Stimulated activated CD8-positive, alpha-beta memory T cell treated with anti-CD3 and anti-CD28 coated beads, Interleukin-15, amount 100 ng/mL, for 24 hours (primary cell): Measurements from ENCODE around the gene NEK6.

Experiments
- DNase-seq: peaks from one replicate; pipeline ENCODE4 v3.0.0-alpha.2; 2020; ENCODE audit warnings: low read depth

NEK6 gene

DNA sequence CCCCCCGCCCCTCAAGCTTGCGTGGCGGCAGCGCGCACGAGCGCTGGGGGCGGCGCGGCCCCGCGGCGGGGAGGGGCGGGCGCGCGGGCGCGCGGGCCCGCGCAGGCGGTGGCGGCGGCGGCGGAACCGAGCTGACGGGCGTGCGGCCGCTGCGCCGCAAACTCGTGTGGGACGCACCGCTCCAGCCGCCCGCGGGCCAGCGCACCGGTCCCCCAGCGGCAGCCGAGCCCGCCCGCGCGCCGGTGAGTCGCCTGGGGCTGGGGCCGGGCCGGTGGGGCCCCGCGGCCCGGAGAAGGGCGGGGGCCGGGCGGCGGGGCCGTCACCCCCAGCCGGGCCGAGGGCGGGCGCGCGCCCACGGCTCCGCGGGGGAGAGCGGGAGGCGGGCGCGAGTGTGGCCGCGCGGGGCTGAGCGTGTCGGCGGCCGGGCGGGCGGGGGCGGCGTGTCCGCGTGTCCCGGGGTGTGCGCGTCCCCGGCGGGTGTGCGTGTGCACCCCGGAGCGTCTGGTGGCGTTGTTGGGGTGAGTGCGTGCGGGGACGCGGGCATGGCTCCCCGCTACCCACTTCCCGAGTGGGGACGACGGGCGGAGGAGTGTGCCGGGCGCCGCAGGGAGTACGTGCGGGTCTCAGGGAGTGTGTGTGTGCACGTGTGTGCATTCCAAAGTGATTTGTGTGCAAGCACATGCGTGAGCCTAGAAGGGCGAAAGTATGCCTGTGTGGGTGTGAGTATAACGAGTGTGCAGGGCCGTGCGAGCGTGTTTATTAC is at the start of gene NEK6:
Gene NEK6, plus strand, starts transcription at position 106 of the 763 bp plus-strand sequence. CDS start 44,016 bp downstream, outside the sequence.
- peak; percentile 15 for DNase-seq

DNA sequence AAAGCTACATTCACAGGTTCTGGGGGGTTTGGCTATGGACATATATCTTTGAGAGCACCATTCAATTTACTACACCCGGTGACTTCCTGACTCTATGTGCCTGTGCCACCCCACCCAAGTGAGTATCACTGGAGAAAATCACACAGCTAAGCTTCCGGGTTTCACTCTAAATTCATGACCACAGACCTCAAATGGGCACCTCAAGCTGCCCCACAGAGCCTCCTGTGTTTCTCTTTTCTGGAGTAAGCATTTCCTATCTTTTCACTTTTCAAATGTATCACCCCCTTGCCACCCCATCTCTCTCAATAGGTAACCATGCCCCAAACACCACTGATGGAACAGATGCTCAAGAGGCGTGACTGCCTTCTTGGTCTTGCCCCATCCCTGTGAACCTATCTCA is 49.2 kb upstream of the NEK6 start:
- no peak for DNase-seq

DNA sequence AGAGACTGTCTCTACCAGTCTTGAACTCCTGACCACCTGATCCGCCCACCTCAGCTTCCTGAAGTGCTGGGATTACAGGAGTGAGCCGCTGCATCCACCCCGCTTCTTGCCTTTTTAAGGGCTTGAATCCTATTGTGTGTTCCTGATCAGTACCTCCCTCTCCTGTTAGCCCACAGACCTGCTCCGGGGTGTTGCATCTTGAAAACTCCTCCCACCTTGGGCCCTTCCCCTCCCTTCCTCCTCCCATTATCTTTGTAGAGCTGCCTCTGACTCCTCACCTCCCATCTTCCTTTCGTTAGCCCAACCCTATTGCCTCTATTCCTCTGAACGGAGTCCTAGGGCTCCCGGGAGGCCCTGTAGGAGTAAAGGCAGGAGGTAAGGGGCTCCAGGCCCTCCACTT is 48.5 kb upstream of the NEK6 start:
- no peak for DNase-seq

DNA sequence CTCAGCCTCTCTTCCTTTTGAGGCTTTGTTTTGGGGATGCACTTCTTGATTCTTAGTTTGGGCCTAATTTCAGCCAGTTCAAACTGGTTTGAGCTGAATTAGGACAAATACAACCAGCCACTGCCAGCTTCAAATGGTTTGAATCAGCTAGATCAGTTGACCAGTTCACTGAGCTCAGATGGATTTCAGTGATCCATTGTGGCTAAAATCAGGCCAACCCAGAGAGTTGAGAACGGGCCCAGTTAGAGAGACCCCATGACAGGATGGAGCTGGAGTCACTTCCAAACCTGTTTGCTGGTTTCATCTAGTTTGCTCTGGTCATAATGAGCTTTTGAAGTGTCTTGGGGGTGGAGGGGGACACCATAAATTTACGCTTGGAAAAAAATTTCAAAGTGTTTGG is 48.0 kb upstream of the NEK6 start:
- DNase-seq, result no peak

DNA sequence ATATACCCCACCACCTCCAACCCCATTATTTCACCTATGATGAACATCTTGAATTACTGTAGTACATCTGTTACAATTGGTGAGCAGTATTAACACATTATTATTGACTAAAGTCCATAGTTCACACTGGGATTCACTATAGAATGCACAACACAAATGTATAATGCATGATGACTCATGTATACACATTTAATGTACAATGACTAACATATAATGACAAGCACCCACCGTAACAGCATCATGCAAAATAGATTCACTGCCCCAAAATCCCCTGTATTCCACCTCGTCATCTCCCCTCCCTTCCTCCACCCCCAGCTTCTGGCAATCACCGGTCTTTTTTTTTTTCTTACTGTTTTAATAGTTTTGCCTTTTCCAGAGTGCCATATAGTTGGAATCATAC is 47.1 kb upstream of the NEK6 start:
- DNase-seq, result no peak

DNA sequence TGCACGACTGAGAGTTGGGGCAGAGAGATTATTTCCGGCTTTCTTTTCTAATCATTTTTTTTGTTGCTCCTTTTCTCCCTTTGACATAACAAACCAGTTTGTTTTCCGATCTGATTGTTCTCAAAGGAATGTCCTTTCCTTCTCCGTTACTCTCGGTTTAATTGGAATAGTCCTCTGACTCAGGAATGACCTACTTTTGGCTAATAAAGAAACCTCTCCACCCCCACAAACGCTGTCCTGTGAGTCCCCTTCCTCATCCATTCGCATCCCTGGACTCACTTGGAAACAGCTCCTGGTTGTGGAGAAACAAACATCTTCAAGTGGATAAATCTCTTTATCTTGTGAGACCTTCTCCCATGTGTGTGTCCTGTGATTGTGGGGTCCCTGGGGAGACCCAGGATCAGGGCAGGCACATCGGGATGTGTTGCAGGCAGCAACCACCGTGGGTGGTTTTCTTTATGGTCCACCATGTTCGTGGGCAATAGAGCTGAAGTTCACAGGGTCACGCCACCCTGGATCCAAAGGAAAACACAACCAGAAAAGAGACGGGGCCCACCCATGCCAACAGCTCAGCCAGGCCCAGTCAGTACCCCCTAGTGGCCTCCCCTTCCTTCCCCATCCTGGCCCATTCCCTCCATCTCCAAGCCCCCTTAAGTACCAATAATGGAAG is 45.2 kb upstream of the NEK6 start:
- no peak for DNase-seq

DNA sequence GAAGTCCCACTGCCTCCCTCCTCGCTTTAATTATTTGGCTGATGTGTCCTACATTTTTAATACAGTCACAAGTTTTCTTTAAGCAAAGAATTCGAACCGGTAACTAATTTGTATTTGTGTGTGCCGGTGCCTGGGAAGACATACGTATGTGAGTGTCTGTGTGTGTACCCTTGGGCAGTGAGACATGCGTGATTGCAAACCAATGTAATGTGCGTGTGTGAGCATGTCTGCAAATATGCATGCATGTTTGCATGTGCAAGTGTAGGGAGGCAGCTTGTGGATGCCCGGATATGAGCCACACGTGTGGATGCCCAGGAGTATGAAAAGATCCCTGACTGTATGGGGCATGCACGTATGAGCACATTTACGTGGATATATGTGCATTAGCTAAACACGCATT is 44.4 kb upstream of the NEK6 start:
- no peak for DNase-seq

DNA sequence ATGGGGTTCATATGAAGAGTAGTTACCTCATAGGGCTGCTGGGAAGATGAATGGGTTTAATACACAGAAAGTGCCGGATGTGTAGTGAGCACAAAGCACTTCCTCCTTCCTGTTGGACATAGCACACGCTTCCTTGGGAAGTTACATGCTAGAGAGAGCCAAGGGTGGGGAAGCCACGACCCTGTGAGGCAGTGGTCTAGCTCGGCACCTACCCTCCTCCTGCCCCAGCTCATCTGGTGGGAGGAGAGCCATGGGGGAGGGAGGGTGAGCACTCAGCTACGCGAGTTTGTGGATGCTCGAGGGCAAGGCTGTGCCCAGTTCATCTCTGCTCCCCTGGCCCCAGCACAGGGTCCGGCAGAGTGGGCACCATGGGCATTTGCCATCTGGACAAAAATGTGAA is 43.6 kb upstream of the NEK6 start:
- no peak for DNase-seq

DNA sequence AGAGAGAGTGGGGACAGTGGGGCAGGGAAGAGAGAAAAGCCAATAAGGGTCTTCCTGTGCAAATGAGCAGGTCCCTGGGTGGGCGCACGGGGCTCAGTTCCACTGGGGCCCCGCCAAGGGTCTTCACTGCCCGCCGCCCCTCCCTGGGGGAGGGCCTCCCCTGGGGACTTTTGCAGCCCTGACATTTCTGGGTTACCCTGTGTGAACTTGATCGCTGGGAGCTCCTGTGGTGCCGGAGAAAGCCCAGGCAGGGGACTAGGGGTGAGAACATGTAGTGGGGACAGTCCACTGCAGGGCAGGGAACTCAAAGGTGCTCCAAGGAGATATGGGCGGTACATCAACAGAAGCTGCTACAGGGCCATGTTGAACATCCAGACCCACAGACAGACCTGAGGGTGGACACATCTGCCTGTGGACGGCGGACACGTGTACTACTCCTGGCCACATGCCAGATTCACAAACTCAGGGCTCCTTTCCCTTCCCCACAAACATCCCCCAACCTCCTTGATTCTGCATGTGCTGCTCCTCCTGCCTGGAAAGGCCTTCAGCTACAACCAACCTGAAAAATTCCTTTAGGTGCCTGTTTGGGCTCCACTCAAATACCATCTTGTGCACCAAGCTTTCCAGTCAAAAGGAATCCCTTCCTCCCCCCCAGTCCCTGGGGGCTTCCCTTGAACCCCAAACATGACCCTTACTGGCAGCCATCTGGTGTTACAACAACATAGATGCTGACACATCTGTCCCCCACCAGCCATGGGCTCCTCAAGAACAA is 43.0 kb upstream of the NEK6 start:
- DNase-seq, result no peak

DNA sequence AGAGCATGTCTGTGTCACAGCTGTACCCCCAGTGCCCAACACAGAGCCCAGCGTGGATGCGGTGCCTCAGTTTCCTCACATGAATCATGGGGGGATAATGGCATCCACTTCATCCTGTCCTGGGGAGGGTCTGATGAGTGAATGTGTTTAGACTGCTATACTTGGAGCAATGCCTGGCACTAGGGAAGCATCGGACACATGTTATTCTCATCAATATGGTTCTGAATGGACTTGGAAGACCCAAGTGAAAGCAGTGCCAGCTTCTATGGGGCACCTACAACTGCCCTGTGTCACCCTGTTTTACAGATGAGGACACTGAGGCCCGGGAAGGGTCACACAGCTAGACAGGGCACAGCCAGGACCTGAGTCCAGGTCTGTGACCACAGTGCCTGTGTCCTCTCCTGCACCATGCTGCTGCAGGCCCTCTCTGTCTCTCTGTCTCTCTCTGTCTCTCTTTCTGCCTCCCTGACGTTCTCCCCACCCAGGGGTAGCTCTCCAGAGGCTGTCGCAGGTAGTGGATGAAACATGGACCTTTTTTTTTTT is 42.3 kb upstream of the NEK6 start:
- DNase-seq, result no peak

DNA sequence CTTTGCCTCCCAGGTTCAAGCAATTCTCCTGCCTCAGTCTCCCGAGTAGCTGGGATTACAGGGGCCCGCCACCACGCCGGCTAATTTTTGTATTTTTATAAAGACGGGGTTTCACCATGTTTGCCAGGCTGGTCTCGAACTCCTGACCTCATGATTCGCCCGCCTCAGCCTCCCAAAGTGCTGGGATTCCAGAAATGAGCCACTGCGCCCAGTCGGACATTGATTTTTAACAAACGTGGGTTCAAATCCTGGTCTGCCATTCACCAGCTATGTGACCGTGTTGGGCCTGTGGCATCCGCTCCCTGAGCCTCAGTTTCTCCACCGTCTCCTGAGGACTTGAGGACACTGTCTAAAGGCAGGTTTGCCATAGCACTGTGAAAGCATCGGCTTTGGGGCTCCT is 41.8 kb upstream of the NEK6 start:
- no peak for DNase-seq

DNA sequence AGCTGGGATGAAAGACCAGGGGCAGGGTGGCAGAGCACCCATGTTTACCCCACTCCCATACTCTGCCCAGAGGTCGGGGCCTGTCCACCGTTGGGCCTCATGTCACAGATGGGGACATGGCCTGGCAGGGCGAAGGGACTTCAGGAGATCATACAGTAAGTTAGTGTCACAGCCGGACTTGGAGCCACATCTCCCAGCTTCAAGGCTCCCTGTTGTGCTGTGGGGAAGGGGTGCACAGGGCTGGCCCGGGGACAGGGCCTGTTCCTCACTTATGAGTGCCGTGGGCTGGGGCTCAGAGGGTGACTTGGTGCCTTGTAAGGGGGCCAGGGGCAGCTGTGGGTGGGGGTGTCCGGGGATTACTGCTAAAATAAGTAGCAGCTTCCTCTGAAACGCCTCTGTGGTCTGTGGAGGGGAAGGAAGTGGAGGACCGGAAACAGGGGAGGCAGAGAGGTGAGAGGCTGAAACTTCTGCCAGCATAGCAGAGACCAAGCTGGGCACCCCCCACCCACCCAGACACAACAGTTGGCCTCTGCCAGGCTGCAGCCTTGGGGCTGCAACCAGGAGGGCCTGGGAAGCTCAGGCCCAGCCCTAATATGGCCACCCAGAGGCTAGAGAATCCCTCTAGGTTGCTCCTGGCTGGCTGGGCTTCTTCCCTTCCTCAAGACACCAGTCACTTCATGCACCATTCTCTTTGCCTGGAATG is 41.1 kb upstream of the NEK6 start:
- DNase-seq, result no peak

DNA sequence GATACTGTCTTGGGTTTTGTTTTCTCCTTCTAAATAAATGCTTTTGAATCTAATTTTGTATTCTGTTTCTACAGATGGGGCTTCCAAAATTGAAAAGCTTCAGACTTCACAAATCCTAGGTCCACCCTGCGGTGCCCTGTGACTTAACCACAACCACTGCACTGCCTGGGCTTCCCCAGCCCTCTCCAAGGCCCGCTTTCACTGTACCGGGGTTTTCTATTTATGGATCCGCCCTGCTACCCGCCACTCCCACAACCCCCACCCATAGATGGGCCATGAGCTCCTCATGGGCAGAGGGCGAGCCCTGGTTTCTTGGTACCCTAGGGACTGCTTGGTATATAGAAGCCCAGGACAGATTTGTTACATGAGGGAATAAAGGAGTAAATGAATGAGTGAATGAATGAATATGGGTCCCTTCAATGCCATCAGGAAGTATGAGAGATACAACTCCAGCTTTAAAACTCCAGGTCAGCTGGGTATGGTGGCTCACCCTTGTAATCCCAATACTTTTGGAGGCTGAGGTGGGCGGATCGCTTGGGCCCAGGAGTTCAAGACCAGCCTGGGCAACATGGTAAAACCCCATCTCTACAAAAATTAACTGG is 39.8 kb upstream of the NEK6 start:
- no peak for DNase-seq

DNA sequence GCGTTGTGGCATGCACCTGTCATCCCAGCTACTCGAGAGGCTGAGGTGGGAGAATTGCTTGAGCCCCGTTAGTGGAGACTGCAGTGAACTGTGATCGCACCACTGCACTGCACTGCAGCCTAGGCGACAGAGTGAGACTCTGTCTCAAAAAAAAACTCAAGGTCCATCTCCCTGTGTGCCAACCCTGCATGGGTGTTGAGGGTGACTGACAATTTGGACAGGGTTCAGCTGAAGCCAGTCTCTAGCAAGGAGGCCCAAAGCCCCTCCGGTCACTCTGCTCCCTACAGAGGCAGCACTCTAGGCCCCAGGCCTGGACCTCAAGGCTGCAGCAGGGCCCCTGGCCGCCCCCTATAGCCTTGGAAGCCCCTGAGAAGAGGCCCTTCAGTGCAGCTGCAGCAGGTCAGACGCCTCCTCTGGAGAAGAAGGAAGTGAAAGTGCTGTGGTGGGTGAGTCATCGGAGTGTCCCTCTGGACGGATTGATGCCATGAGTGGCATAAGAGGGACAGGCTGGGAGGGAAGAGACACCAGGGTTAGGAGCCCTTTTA is 39.2 kb upstream of the NEK6 start:
- no peak for DNase-seq

DNA sequence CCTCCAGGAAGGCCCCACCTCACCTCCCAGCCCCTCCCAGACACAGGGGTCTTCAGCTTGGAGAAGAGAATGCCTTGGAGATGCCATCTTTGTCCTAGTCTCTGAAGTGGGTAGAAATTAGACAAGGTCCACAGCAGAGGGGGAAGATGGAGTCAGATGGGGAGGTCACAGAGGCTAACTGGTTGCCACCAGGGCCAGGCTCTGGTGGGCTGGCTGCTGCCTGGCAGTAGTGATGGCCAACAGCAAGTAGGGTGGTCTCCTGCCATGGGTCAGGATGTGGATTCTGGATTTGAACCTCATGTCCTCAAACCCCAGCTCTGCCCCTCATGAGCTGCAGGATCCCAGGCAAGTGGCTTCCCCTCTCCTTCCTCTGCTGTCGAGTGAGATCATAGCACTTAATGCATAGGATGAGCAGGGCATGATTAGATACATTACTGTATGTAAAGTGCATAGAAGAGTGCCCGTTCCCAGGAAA is 38.7 kb upstream of the NEK6 start:
- no peak for DNase-seq

DNA sequence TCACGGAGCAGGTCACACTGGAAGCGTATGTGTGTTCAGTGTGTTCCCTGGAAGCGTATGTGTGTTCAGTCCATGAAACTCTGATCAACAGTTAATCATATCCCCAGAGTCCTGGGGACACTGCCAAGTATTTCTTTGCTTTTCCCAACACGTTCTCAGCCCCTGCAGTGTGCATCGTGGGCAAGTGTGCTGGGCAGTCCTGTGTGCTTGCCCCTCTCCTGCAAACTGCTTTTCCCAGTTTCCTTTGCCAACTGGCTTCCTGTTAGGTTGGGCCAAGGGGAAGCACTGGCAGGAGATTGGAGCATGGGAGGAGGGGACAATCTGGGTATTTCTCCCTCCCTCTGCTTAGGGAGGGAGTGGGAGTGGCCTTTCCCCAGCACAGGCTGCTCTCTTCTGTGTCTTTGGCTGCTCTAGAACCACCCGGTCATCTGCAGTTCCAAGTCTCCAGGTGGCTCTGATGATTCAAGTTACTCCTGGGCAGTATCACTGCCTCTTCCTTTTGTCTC is 36.8 kb upstream of the NEK6 start:
- DNase-seq, result no peak

DNA sequence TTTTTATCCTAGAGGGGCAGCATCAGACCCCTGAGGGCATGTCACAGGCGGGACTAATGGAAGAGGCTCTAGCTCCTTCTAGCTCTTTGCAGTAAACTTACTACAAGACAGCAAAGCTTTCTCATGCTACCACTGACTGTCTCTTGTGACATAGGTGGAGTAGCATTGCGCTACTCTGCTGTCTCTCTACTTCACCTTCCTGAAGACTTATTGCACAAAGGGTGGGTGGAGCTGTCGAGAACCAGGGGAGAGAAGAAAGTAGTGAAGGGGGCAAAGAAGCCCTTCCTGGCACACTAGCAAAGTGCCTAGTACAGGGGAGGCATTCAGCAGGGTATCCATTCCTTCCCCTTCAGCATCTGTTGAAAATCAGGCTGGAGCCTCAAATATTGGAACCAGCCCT is 36.1 kb upstream of the NEK6 start:
- DNase-seq, result no peak

DNA sequence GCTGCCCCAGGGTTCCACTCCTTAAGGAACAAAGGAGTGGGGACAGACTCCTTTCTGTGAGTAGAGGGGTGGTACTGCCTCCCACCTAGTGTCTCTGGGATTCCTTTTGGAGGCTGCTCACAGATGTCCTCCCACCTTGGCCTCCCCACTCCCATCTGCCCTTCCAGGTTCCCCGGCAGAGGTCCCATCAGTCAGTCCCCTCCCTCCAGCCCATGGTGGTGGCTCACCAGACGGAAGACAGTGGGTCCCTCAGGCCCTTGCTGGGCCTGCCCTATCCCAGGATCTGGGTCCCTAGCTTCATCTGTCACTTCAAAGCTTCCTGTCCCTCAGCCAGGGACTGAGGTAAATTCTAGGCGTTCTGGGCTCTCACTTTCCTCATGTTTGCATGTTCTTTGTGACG is 35.6 kb upstream of the NEK6 start:
- no peak for DNase-seq

DNA sequence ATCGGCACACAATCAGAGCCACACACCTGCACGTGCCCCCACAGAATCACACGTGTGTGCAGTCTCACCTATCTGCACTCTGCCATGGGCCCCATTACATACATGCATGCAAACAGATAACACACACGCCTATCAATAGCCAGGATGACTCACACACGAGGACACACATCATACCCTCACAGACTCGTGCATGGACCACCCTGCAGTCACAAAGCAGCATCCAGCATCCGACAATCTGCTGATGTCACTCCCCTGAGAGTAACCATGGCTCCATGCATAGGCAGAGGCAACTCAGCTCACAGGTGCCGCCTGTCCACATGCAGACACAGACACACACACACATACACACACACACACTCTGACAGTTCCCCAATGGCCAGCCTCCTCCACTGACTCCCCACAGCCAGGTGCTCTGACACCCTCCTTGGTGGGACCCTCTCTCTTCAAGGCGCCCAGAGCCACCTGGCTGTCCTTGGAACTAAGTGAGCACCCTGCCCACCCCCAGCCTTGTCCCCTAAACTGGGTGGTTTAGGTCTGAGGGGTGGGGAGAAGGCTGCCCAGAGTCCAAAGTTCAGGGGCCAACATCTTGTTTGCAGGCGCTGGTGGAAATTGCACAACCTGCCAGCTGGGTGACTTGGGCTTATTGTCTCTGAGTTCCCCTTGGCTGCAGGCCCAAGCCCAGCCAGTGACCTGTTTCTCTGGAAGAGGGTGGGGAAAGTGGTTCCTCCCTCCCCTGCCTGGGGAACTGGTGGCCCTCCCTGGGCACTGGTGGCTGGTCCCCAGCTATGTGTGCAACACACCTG is 34.6 kb upstream of the NEK6 start:
- DNase-seq, result no peak

DNA sequence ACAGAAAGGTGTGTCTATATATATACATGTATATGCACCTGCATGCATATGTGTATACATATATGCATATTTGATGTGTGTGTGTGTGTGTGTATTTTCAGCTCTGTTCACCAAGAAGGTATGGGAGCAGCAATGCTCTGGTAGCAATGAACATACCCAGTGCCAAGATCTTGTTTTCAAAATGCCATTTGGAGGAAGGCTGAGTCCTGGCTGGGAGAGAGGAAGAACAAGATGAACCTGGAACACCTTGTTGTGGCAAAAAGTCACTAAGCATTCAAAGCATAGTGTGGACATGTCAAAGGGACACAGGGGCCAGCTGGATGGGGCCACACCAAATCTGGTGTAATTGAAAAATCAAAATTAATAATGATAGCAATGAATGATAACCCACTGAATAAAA is 31.8 kb upstream of the NEK6 start:
- no peak for DNase-seq
